RPMI8226 (cell line): ENCODE results near the gene ZNF780A.
A peak's percentile ranks its signal among the peaks of the same experiment; 100 is the strongest.
"Not testable (repeated sequence)": the region's sequence is repeated elsewhere in the genome, so short reads cannot be mapped to it uniquely, and the experiment has no call there.

Experiments used
- DNase-seq: peaks from one replicate; pipeline ENCODE4 v3.0.0-alpha.2; 2015

ZNF780A gene

GRCh38 chr19:40090241-40091204, at the start of gene ZNF780A:
ZNF780A (minus strand) TSS chr19:40090943; CDS start chr19:40084753, 6,190 bp downstream.
- peak; percentile 67 for DNase-seq

- peak; percentile 47 for DNase-seq
These were observed 49.0 kb upstream of the ZNF780A start for GRCh38 chr19:40139533-40140287.

GRCh38 chr19:40136818-40137217, 46.1 kb upstream of the ZNF780A start:
- no peak for DNase-seq

GRCh38 chr19:40134866-40135265, 44.1 kb upstream of the ZNF780A start:
- no peak for DNase-seq

GRCh38 chr19:40133491-40133890, 42.7 kb upstream of the ZNF780A start:
- DNase-seq = no peak

GRCh38 chr19:40130013-40130412, 39.3 kb upstream of the ZNF780A start:
- DNase-seq = no peak

- no peak for DNase-seq
These were observed 38.7 kb upstream of the ZNF780A start for GRCh38 chr19:40129425-40129824.

GRCh38 chr19:40128991-40129390, 38.2 kb upstream of the ZNF780A start:
- no peak for DNase-seq

- DNase-seq = no peak
These were observed 28.6 kb upstream of the ZNF780A start for GRCh38 chr19:40119380-40119779.

- DNase-seq = not testable (repeated sequence)
These were observed 27.9 kb upstream of the ZNF780A start for GRCh38 chr19:40118638-40119037.

- no peak for DNase-seq
These were observed 25.3 kb upstream of the ZNF780A start for GRCh38 chr19:40116075-40116474.

- DNase-seq = not testable (repeated sequence)
These were observed 23.4 kb upstream of the ZNF780A start for GRCh38 chr19:40114119-40114518.

- not testable (repeated sequence) for DNase-seq
These were observed 21.5 kb upstream of the ZNF780A start for GRCh38 chr19:40112271-40112670.

- DNase-seq = no peak
These were observed 19.8 kb upstream of the ZNF780A start for GRCh38 chr19:40110570-40110969.

- DNase-seq = no peak
These were observed 14.0 kb upstream of the ZNF780A start for GRCh38 chr19:40104754-40105153.

GRCh38 chr19:40103600-40103999, 12.9 kb upstream of the ZNF780A start:
- DNase-seq = no peak

GRCh38 chr19:40101813-40102212, 11.1 kb upstream of the ZNF780A start:
- no peak for DNase-seq

- no peak for DNase-seq
These were observed 2.7 kb upstream of the ZNF780A start for GRCh38 chr19:40093416-40093815.

GRCh38 chr19:40091205-40092129, 724 bp upstream of the ZNF780A start:
- DNase-seq = no peak

- no peak for DNase-seq
These were observed 1.3 kb downstream of the ZNF780A start for GRCh38 chr19:40089462-40089861.

- DNase-seq = no peak
These were observed 2.3 kb downstream of the ZNF780A start for GRCh38 chr19:40088299-40089047.

GRCh38 chr19:40084948-40085347, 5.8 kb downstream of the ZNF780A start:
- DNase-seq = no peak
